ENCODE results near the gene RAB7A. TPM values are rescaled to one million over a fixed set of nuclear protein-coding genes. Genes with fewer than 3 reads are reported as not detected.

The RAB7A gene
- total and polyA plus RNA-seq, 2 of the 4 experiments (the other 2 are of a cell fraction): 57.0 to 240 TPM

- H3K4ac ChIP-seq (ENCODE audit: low read depth, low read length): no peak overlapping the region
- no peak overlapping the region for H2BK5ac ChIP-seq (ENCODE audit: low read depth, low read length, poor library complexity, severe bottlenecking)
- no peak overlapping the region for H2AK5ac ChIP-seq (ENCODE audit: low read depth, low read length)
- H3K36me3 ChIP-seq (ENCODE audit: control insufficient read depth, insufficient read depth, low read length): no peaks in the 10 kb centered on the region
- H4K91ac ChIP-seq (ENCODE audit: insufficient read depth, low read depth, low read length): no peak overlapping the region
- H4K8ac ChIP-seq (ENCODE audit: low read depth in 2 of 2, low read length in 2 of 2): no peak overlapping the region
- H3K79me1 ChIP-seq (ENCODE audit: low read depth in 1 of 2, low read length in 2 of 2): no peaks in the 10 kb centered on the region
- intact Hi-C loops (cut with micrococcal nuclease): no loop called here
- peaks cover 1% of the 10 kb centered on the region; the same call in 1 of the 2 replicates for H3K4me1 ChIP-seq (ENCODE audit: control insufficient read depth, insufficient read depth, low read length)
- no peak overlapping the region for H2BK120ac ChIP-seq (ENCODE audit: low read depth, low read length)
- H3K4me3 ChIP-seq (ENCODE audit: insufficient read depth, low read depth, low read length): no peak overlapping the region
- DNase-seq (no peak), ATAC-seq (ENCODE audit: low read depth) (no peak)
- H4K5ac ChIP-seq (ENCODE audit: low read depth, low read length): no peak overlapping the region
- ChIA-PET CTCF (no interaction called here), POLR2A (ENCODE audit: unreplicated experiment) (no interaction called here)
- H2AFZ ChIP-seq (replicated peaks; ENCODE audit: low read length, poor library complexity): peak overlapping the region; percentile 33
- dilution Hi-C loops (cut with HindIII; ENCODE audit: low sequenced_read_pairs, unreplicated experiment): no loop called here
- peaks cover 11% of the 10 kb centered on the region for H3K9me3 ChIP-seq (ENCODE audit: control insufficient read depth, insufficient read depth, low read length)
- H3K56ac ChIP-seq (ENCODE audit: extremely low read depth, insufficient read depth, low read length): no peak overlapping the region
- H2AK9ac ChIP-seq (replicated peaks; ENCODE audit: low read depth, low read length, poor library complexity): no peak overlapping the region
- no peak overlapping the region for H3K9ac ChIP-seq (ENCODE audit: low read depth, low read length)
- H3K4me2 ChIP-seq (ENCODE audit: low read depth, low read length): no peak overlapping the region
- no peak overlapping the region for H2BK20ac ChIP-seq (ENCODE audit: low read depth, low read length)
- no peaks in the 10 kb centered on the region for H3K9me1 ChIP-seq (ENCODE audit: insufficient read depth, low read length)
- no TSS peak for BruUV-seq (replicated peaks)
- no peak overlapping the region for H3K14ac ChIP-seq (replicated peaks; ENCODE audit: low read depth, low read length)
- in situ Hi-C loops (cut with MboI; ENCODE audit: low sequenced_read_pairs): no loop called here
- 81% methylated on average over 5 of the region's 9 CpGs; no CpG with 5 or more reads in 1 of the 2 experiments for WGBS, 2 experiments (ENCODE audit: extremely low coverage in 2 of 2, insufficient read length in 1 of 2)
- H4K20me1 ChIP-seq (ENCODE audit: insufficient read depth, low read length): no peaks in the 10 kb centered on the region
- no peak overlapping the region for H3K23ac ChIP-seq (ENCODE audit: low read depth, low read length)
- H3K27me3 ChIP-seq (ENCODE audit: control insufficient read depth, insufficient read depth, low read length): peaks cover 1% of the 10 kb centered on the region; the same call in 1 of the 2 replicates
- no peak overlapping the region for H3K18ac ChIP-seq (ENCODE audit: low read depth, low read length)
- no peak overlapping the region for H3K27ac ChIP-seq (ENCODE audit: insufficient read depth, low read length)
- no peak for TF ChIP-seq NFE2L2 (IDR thresholded peaks at IDR 0.05; ENCODE audit: low read depth, low read length)
- no peak for TF ChIP-seq MXI1 (IDR thresholded peaks at IDR 0.05; ENCODE audit: borderline replicate concordance, low read depth, low read length)
- TF ChIP-seq MAFK (IDR thresholded peaks at IDR 0.05; ENCODE audit: low read depth, low read length): no peak
- TF ChIP-seq FOS (IDR thresholded peaks at IDR 0.05; ENCODE audit: low read depth, low read length): no peak
- TF ChIP-seq BHLHE40 (IDR thresholded peaks at IDR 0.05; ENCODE audit: low read depth, low read length): no peak
- no peak for TF ChIP-seq RAD21 (IDR thresholded peaks at IDR 0.05; ENCODE audit: low read length)
- TF ChIP-seq, protein P1, sequence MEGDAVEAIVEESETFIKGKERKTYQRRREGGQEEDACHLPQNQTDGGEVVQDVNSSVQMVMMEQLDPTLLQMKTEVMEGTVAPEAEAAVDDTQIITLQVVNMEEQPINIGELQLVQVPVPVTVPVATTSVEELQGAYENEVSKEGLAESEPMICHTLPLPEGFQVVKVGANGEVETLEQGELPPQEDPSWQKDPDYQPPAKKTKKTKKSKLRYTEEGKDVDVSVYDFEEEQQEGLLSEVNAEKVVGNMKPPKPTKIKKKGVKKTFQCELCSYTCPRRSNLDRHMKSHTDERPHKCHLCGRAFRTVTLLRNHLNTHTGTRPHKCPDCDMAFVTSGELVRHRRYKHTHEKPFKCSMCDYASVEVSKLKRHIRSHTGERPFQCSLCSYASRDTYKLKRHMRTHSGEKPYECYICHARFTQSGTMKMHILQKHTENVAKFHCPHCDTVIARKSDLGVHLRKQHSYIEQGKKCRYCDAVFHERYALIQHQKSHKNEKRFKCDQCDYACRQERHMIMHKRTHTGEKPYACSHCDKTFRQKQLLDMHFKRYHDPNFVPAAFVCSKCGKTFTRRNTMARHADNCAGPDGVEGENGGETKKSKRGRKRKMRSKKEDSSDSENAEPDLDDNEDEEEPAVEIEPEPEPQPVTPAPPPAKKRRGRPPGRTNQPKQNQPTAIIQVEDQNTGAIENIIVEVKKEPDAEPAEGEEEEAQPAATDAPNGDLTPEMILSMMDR (conservative IDR thresholded peaks at IDR 0.05; ENCODE audit: low read depth, low read length): no peak
- TF ChIP-seq POLR2A (IDR thresholded peaks at IDR 0.05; ENCODE audit: low read depth, low read length): no peak
- TF ChIP-seq, protein P2, sequence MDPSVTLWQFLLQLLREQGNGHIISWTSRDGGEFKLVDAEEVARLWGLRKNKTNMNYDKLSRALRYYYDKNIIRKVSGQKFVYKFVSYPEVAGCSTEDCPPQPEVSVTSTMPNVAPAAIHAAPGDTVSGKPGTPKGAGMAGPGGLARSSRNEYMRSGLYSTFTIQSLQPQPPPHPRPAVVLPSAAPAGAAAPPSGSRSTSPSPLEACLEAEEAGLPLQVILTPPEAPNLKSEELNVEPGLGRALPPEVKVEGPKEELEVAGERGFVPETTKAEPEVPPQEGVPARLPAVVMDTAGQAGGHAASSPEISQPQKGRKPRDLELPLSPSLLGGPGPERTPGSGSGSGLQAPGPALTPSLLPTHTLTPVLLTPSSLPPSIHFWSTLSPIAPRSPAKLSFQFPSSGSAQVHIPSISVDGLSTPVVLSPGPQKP (IDR thresholded peaks at IDR 0.05; ENCODE audit: borderline replicate concordance, low read depth, low read length): no peak
- no peak for TF ChIP-seq MAZ (IDR thresholded peaks at IDR 0.05; ENCODE audit: borderline replicate concordance, low read depth, low read length)
- H2BK15ac ChIP-seq (ENCODE audit: low read depth, low read length): no peak overlapping the region
Observed at GRCh38 chr3:128850544-128850943, 124.6 kb downstream of the RAB7A start.
